NCI-H187 (cell line): ENCODE data around the gene MYO15A.

ENCODE experiments used
- DNase-seq, 2 experiments: peaks; one replicate each; lab custom pipeline; 2025; lab: John Stamatoyannopoulos, UW

Gene MYO15A

DNA sequence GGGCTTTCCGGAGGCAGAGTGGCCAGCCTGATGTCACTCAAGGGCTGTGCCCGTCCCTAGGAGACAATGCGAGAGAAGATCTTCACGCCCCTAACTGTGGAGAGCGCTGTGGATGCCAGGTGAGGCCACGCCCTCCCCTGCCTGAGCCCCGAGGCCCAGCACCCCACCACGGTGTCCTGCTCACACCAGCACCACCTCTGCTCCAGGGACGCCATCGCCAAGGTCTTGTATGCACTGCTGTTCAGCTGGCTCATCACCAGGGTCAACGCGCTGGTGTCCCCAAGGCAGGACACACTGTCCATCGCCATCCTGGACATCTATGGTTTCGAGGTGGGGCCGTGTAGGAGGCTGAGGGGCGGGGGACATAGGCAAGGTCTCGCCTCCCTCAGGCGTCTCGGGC lies 27.8 kb downstream of the MYO15A start:
- DNase-seq, result no peak

DNA sequence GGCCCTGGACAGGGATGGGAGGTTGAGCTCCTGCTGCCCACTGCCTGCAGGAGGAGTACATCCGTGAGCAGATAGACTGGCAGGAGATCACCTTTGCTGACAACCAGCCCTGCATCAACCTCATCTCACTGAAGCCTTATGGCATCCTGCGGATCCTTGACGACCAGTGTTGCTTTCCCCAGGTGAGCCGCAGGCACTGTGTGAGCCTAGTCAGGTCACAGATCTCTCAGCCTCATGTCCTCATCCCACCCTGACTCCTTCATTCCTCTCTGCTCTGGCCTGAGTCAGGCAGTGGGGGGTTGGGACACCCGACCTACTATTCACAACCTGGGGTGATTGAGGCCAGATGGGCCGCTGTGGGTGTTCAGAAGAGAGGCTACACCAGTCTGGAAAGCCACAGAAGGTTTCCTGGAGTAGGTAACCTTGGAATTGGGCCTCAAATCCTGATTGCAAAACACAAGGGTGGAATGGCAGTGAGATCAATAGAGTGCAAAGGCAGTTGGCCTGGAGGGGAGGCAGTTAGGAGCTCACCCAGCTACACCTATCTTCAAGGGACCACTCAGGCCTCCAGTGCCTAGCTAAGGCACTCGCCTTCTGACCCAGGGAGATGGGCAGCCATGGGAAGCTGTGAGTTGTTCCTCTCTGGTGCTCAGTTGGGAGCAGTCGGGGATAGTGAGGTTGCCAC lies 29.7 kb downstream of the MYO15A start:
- DNase-seq, result no peak

DNA sequence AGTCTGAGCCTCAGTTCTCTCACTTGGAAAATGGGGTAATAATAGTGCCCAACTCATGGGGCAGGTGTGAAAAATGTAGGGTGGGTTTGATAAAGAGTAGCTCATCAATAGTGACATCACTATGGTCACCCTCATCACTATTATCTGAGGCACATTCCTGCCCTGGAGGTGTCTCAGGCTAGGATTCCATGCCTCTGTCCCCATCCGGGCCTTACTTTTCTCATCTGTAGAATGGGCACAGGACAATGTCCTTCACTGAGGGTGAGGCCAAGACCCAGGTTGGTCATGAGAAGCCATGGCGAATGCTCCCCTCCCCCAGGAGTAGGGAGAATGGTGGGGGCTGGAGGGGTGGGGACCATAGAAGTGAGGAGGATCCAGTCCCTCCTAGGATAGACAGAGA lies 30.5 kb downstream of the MYO15A start:
- no peak for DNase-seq

GRCh38 chr17:18139498-18139897 lies 30.9 kb downstream of the MYO15A start:
- DNase-seq, result no peak

GRCh38 chr17:18139949-18140348 lies 31.4 kb downstream of the MYO15A start:
- DNase-seq, result no peak

- no peak for DNase-seq
Measured at GRCh38 chr17:18140648-18141047, 32.1 kb downstream of the MYO15A start.

DNA sequence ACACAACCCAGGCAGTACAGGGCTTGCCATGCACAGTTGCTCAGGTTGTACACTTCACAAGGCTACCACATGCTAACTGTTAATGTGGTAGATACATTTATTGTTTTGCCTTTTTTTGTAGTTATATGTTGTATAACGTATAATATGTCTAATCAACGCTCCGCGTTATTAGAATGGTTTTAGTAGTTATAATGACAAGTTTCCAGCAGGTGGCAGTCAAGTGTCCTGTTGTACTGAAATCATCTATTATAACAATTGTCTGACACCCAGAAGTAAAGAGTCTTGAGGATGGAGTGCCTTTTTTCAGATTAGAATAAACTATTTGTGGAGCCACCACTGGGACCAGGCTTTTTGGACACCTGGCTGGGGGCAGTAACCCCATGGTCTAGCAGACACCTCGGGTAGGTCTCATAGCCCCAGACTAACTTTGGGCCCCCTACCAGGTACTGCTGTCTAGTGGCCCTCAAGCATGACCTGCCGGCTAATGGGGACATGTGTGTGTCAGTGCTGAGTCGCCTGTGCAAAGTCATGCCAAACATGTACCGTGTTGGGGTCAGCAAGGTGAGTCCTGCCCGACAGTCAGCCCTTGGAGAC lies 32.8 kb downstream of the MYO15A start:
- no peak for DNase-seq

- no peak for DNase-seq
Measured at GRCh38 chr17:18142417-18142816, 33.9 kb downstream of the MYO15A start.

DNA sequence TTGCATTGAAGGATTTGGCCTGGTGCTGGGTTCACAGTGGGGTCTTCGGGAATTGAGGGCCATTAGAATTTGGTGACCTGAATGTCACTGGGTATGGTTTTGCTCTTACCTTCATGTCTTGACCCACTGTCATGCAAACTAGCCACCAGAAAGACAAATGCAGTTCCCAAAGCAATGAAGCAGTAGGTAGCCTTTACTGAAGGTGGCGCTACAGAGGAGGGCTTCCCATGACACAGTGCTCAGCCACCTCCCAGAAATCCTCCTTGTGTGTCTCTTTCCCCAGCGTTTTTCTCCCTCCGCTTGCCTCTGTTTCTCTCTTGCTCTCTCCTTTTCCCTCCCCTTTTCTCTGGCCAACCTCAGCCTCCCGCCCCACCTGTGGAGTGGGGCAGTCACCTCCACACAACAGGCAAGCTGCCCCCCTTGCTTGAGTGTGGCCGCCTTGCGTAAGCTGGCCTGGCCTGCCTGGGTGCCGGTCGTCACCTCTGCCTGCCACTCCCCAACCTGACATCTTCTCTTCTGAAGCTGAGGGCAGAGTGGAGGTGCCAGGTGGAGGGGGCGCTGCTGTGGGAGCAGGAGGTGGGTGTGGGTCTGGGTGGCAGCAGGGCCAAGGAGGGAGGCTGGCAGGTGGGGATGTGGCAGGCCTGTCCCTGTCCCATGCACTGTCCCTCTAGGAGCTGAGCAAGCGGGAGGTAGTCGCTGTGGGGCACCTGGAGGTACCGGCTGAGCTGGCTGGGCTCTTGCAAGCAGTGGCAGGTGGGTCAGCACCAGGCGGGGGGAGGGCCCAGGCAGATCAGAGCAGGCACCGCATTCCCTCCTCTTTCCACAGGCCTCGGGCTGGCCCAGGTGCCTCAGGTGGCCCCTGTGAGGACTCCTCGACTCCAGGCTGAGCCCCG lies 34.7 kb downstream of the MYO15A start:
- no peak for DNase-seq

DNA sequence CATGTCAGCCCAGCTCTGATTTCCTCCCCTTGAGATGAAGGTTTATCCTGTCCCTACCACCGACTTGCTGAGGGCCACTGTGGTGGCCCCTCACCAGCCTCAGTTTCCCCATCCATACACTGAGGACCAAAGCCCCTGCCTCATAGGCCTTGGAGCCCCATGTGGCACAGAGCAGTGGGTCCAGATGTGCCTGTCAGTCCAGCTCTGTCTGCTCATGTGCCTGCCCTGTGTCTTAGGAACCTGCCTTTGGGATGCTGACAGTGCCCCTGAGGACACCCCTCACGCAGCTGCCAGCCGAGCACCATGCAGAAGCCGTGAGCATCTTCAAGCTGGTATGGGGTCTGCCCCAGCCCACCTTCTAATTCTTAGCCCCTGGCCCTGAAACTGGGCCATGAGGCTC lies 35.7 kb downstream of the MYO15A start:
- DNase-seq, result no peak

- no peak for DNase-seq
Measured at GRCh38 chr17:18144855-18145254, 36.3 kb downstream of the MYO15A start.

GRCh38 chr17:18145811-18146210 lies 37.3 kb downstream of the MYO15A start:
- no peak for DNase-seq

- DNase-seq, result no peak
Measured at GRCh38 chr17:18146259-18146658, 37.7 kb downstream of the MYO15A start.

DNA sequence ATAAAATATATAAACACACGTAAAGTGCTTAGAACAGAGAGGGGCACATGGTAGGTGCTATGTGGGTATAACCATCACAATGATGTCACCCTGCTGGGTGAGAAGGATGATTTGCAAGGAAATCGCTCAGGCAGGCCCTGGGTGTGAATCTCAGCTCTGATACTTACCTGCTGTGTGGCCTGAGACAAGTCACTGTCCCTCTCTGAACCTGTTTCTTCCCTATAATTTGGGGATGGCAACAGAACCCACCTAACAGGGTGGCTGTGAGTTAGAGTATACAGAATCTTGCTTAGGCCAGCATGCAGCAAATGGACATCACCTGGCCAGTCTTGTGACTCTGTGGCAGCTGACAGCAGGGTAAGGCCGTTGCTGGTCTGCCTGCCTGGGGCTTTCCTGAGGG lies 38.4 kb downstream of the MYO15A start:
- no peak for DNase-seq

GRCh38 chr17:18148586-18148985 lies 40.0 kb downstream of the MYO15A start:
- no peak for DNase-seq

DNA sequence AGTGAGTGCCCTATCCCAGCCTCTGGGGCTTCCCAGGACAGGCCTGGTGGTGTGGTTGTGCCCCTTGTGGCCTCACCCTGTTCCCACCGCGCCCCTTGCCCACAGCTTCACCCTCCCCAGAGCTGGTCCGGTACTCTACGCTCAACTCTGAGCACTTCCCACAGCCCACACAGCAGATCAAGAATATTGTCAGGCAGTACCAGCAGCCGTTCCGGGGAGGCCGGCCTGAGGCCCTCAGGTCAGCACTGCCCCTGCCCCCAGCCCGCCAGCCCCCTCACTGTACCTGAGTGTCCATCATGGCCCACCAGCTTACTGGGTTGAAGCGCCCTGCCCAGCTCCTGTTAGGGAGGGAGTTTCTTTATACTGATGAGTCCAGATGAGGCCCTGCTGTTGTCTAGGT lies 42.7 kb downstream of the MYO15A start:
- no peak for DNase-seq

GRCh38 chr17:18155179-18155578 lies 46.6 kb downstream of the MYO15A start:
- no peak for DNase-seq

DNA sequence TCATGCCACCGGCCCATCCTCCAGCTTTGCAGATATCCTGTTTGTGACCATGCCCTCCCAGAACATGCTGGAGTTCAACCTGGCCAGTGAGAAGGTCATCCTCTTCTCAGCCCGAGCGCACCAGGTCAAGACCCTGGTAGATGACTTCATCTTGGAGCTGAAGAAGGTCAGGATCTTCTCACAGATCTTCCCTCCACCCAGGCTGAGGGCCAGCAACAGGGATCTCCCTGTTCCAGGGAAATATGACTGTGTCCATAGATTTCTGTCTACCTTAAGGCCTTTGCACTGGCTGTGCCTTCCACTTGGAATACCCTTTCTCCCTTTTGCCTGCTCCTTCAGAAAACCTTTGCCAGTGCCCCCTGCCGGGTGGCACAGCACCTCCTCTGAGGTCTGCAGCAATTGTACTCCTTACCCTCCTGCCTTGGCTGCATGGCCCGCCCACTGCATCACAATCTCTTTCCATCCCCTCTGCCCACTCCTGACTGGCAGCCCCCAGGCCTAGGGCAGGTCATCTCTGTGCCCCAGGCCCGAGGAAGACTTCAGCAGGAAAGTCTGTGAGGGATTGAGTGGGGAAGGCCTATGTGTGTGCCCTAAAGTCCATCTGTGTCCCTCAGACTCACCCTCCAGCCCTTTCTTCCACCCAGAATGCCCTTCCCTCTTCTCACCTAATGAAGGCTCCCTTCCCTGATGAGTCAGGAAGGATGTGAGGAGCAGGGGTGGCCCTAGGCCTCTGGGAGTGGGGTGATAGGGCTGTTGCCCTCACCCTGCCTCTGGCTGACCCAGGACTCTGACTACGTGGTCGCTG lies 47.8 kb downstream of the MYO15A start:
- DNase-seq, result no peak

- DNase-seq, result no peak
Measured at GRCh38 chr17:18156976-18157280, 48.4 kb downstream of the MYO15A start.

DNA sequence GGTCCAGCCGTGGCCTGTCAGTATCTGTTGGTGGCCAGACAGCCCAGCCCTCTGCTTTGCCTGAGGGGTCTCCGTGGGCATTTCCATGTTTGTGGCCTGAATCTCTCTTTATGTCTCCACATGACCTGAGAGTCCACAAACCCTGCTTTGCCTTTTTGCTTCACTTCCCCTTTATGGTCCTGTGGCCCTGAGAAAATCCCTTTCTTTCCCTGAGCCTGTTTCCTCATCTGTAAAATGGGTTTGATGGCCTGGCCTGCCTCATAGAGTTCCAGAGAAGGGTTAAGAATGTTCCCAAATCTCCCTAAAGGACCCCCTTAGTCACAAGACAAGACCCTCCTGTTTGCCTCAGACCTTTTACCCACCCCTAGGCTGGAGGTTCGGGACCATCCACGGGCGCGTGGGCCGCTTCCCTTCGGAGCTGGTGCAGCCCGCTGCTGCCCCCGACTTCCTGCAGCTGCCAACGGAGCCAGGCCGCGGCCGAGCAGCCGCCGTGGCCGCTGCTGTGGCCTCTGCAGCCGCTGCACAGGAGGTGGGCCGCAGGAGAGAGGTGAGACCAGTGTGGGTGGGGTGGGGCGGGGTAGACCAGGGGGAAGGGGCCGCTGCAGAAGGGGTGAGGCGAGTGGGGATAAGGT lies 48.9 kb downstream of the MYO15A start:
- no peak for DNase-seq

- peak; percentile 9 to 51 for DNase-seq
Measured at GRCh38 chr17:18158022-18158600, 49.6 kb downstream of the MYO15A start.
